CD4-positive, alpha-beta T cell treated with Interferon alpha-2 for 1 hour (primary cell): ENCODE measurements around the gene RRM2.

Experiments used
- DNase-seq, 2 donors: peaks; one replicate each; pipeline ENCODE4 v3.0.0-alpha.2; 2020 to 2022

Gene RRM2

DNA sequence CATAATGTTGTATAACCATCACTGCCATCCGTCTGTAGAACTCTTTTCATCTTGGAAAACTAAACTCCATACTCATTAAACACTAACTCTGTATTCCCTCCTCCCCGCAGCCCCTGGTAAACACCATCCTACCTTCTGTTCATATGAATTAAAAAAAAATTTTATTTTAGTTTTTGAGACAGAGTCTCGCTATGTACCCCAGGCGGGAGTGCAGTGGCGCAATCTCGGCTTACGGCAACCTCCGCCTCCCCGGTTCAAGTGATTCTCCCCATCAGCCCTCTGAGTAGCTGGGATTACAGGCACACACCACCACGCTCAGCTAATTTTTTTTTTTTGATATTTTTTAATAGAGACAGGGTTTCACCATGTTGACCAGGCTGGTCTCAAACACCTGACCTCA is 52.9 kb downstream of the RRM2 start:
- no peak for DNase-seq

DNA sequence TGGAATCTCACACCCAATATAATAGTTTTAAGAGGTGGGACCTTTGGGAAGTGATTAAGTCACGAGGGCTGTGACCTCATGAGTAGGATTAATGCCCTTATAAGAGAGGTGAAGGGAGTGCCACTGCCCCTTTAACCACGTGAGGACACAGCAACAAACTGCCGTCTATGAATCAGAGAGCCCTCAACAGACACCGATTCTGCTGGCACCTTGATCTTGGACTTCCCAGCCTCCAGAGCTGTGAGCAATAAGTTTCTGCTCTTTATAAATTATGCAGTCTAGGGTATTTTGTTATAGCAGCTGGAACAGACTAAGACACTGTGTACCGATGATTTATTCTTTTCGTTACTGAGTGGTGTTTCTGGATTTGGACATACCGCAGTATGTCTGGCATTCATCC is 56.2 kb downstream of the RRM2 start:
- DNase-seq: no peak

DNA sequence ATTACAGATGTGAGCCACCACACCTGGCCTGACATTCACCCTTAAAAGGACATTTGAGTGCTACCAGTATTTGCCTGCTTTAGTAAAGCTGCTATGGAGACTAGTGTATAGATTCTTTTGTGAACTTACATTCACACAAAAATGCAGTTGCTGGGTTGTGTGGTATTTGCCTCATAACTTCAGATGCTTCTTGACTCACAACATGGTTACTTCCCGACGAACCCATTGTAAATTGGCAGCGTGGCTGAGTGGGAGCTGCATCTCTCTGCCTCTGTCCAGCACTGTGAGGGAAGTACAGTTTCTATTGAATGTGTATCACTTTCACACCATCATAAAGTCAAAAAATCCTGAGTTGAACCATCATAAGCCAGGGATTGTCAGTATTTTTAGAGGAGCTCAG is 56.9 kb downstream of the RRM2 start:
- DNase-seq: no peak

DNA sequence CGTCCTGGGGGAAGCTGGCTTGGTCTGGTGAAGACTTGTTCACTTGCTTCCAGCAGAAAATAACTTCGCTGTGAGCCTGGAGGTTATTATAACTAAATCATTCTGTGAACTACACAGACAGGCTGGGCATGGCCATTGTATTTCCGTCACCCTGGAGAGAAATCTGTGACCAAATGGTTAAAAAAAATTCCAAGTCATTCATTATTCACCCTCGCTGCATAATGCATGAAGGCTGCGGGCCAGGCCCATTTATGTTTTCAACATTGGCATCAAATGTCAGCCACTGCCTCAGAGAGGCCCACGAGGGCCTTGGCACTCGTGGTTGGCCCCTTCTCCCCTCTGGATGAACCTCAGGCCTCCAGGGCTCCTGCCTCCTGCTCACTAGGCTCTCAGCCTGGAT is 57.7 kb downstream of the RRM2 start:
- DNase-seq: no peak
